ENCODE data around the gene POLR2C. TPM values are rescaled to one million over a fixed set of nuclear protein-coding genes. Genes with fewer than 3 reads are reported as not detected.

Gene POLR2C
- total RNA-seq, 2 donors from 2014 or later: 72.0 to 88.3 TPM

- no peaks in the 10 kb centered on the region for H3K36me3 ChIP-seq (ENCODE audit: control insufficient read depth, insufficient read depth, low read length)
- no peak overlapping the region for H3K4me3 ChIP-seq (ENCODE audit: low read length)
- peaks cover 12% of the 10 kb centered on the region for H3K4me1 Mint-ChIP-seq
- peaks cover 7% of the 10 kb centered on the region for H3K9me3 Mint-ChIP-seq
- peak overlapping the region; percentile 80 for H3K4me3 Mint-ChIP-seq
- H3K27ac ChIP-seq (ENCODE audit: low read depth, low read length): no peak overlapping the region
- no peak overlapping the region for H3K9ac ChIP-seq (ENCODE audit: extremely low read depth, low read length, poor library complexity, severe bottlenecking)
- peaks cover 5% of the 10 kb centered on the region for H3K27me3 ChIP-seq (ENCODE audit: control insufficient read depth, insufficient read depth, low read length, poor library complexity, severe bottlenecking)
- peak; percentile 56 for DNase-seq
- H3K27ac Mint-ChIP-seq: no peak overlapping the region
- no peaks in the 10 kb centered on the region for H3K4me1 ChIP-seq (ENCODE audit: control insufficient read depth, insufficient read depth, low read length)
- H3K9me3 ChIP-seq (ENCODE audit: control insufficient read depth, low read length): peaks cover 6% of the 10 kb centered on the region
- 87 to 88% methylated on average over 7 to 8 of the region's 8 CpGs for WGBS, 2 experiments (ENCODE audit: insufficient coverage in 1 of 2, insufficient read length in 1 of 2)
- TF ChIP-seq, protein P1, sequence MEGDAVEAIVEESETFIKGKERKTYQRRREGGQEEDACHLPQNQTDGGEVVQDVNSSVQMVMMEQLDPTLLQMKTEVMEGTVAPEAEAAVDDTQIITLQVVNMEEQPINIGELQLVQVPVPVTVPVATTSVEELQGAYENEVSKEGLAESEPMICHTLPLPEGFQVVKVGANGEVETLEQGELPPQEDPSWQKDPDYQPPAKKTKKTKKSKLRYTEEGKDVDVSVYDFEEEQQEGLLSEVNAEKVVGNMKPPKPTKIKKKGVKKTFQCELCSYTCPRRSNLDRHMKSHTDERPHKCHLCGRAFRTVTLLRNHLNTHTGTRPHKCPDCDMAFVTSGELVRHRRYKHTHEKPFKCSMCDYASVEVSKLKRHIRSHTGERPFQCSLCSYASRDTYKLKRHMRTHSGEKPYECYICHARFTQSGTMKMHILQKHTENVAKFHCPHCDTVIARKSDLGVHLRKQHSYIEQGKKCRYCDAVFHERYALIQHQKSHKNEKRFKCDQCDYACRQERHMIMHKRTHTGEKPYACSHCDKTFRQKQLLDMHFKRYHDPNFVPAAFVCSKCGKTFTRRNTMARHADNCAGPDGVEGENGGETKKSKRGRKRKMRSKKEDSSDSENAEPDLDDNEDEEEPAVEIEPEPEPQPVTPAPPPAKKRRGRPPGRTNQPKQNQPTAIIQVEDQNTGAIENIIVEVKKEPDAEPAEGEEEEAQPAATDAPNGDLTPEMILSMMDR (conservative IDR thresholded peaks at IDR 0.05): no peak
- peaks cover 21% of the 10 kb centered on the region for H3K27me3 Mint-ChIP-seq (ENCODE audit: insufficient read depth)
- no peaks in the 10 kb centered on the region for H3K36me3 Mint-ChIP-seq (ENCODE audit: low read depth)
Measured at GRCh38 chr16:57486858-57487834, 24.7 kb downstream of the POLR2C start.

- DNase-seq: peak; percentile 36
- H3K4me1 Mint-ChIP-seq: peaks cover 8% of the 10 kb centered on the region
- H3K4me1 ChIP-seq (ENCODE audit: control insufficient read depth, insufficient read depth, low read length): no peaks in the 10 kb centered on the region
- H3K9me3 ChIP-seq (ENCODE audit: control insufficient read depth, low read length): peaks cover 6% of the 10 kb centered on the region
- H3K4me3 ChIP-seq (ENCODE audit: low read length): no peak overlapping the region
- H3K36me3 Mint-ChIP-seq (ENCODE audit: low read depth): no peaks in the 10 kb centered on the region
- no peaks in the 10 kb centered on the region for H3K36me3 ChIP-seq (ENCODE audit: control insufficient read depth, insufficient read depth, low read length)
- H3K27me3 Mint-ChIP-seq (ENCODE audit: insufficient read depth): peaks cover 23% of the 10 kb centered on the region
- no peak overlapping the region for H3K9ac ChIP-seq (ENCODE audit: extremely low read depth, low read length, poor library complexity, severe bottlenecking)
- WGBS, 2 experiments (ENCODE audit: insufficient coverage in 1 of 2, insufficient read length in 1 of 2): 88 to 95% methylated on average over 4 to 5 of the region's 5 CpGs
- H3K27me3 ChIP-seq (ENCODE audit: control insufficient read depth, insufficient read depth, low read length, poor library complexity, severe bottlenecking): peaks cover 5% of the 10 kb centered on the region
- no peak overlapping the region for H3K27ac ChIP-seq (ENCODE audit: low read depth, low read length)
- no peak overlapping the region for H3K27ac Mint-ChIP-seq
- TF ChIP-seq, protein P1 (conservative IDR thresholded peaks at IDR 0.05): no peak
- peaks cover 7% of the 10 kb centered on the region for H3K9me3 Mint-ChIP-seq
- no peak overlapping the region for H3K4me3 Mint-ChIP-seq
Measured at GRCh38 chr16:57489229-57489628, 26.8 kb downstream of the POLR2C start.

- Mint-ChIP-seq H3K4me3 (no peak overlapping the region), H3K9me3 (peaks cover 7% of the 10 kb centered on the region), H3K27me3 (ENCODE audit: insufficient read depth) (peaks cover 10% of the 10 kb centered on the region), H3K4me1 (no peaks in the 10 kb centered on the region), H3K27ac (no peak overlapping the region), H3K36me3 (ENCODE audit: low read depth) (no peaks in the 10 kb centered on the region)
- Histone ChIP-seq H3K9me3 (ENCODE audit: control insufficient read depth, low read length) (peaks cover 6% of the 10 kb centered on the region), H3K36me3 (ENCODE audit: control insufficient read depth, insufficient read depth, low read length) (no peaks in the 10 kb centered on the region), H3K4me3 (ENCODE audit: low read length) (no peak overlapping the region), H3K9ac (ENCODE audit: extremely low read depth, low read length, poor library complexity, severe bottlenecking) (no peak overlapping the region), H3K27ac (ENCODE audit: low read depth, low read length) (no peak overlapping the region), H3K4me1 (ENCODE audit: control insufficient read depth, insufficient read depth, low read length) (no peaks in the 10 kb centered on the region), H3K27me3 (ENCODE audit: control insufficient read depth, insufficient read depth, low read length, poor library complexity, severe bottlenecking) (no peaks in the 10 kb centered on the region)
- no peak for DNase-seq
- 88 to 96% methylated on average over 4 of the region's 4 CpGs for WGBS, 2 experiments (ENCODE audit: insufficient coverage in 1 of 2, insufficient read length in 1 of 2)
- TF ChIP-seq, protein P1 (conservative IDR thresholded peaks at IDR 0.05): no peak
Measured at GRCh38 chr16:57493767-57494166, 31.3 kb downstream of the POLR2C start.

Measured in endodermal cell (in vitro differentiated cells).